Measurements from ENCODE around the gene TNRC6C.

The TNRC6C gene

GRCh38 chr17:77952368-77952767 lies 6.1 kb upstream of the TNRC6C start:
- Histone ChIP-seq H3K4me1 (ENCODE audit: control insufficient read depth, insufficient read depth, low read length) (peaks cover 3% of the 10 kb centered on the region; the same call in 1 of the 2 replicates), H3K9ac (ENCODE audit: low read length) (no peak overlapping the region), H3K4me3 (ENCODE audit: low read depth, low read length) (no peak overlapping the region), H3K9me3 (ENCODE audit: control insufficient read depth, insufficient read depth, low read depth, low read length) (no peaks in the 10 kb centered on the region), H3K27me3 (ENCODE audit: control insufficient read depth, insufficient read depth, low read length) (peaks cover 46% of the 10 kb centered on the region), H3K36me3 (ENCODE audit: control insufficient read depth, insufficient read depth, low read length) (no peaks in the 10 kb centered on the region), H3K27ac (ENCODE audit: low read depth, low read length) (no peak overlapping the region)

GRCh38 chr17:77957235-77957856 lies 1.2 kb upstream of the TNRC6C start:
- H3K36me3 ChIP-seq (ENCODE audit: control insufficient read depth, insufficient read depth, low read length): no peaks in the 10 kb centered on the region
- peak overlapping the region; percentile 78 for H3K9ac ChIP-seq (ENCODE audit: low read length)
- H3K27me3 ChIP-seq (ENCODE audit: control insufficient read depth, insufficient read depth, low read length): peaks cover 56% of the 10 kb centered on the region
- H3K27ac ChIP-seq (ENCODE audit: low read depth, low read length): no peak overlapping the region
- no peaks in the 10 kb centered on the region for H3K9me3 ChIP-seq (ENCODE audit: control insufficient read depth, insufficient read depth, low read depth, low read length)
- peak overlapping the region; percentile 82 for H3K4me3 ChIP-seq (ENCODE audit: low read depth, low read length)
- H3K4me1 ChIP-seq (ENCODE audit: control insufficient read depth, insufficient read depth, low read length): peaks cover 19% of the 10 kb centered on the region

GRCh38 chr17:77958716-77959125 lies 218 bp downstream of the TNRC6C start:
- no peaks in the 10 kb centered on the region for H3K36me3 ChIP-seq (ENCODE audit: control insufficient read depth, insufficient read depth, low read length)
- H3K9me3 ChIP-seq (ENCODE audit: control insufficient read depth, insufficient read depth, low read depth, low read length): no peaks in the 10 kb centered on the region
- H3K27ac ChIP-seq (ENCODE audit: low read depth, low read length): no peak overlapping the region
- H3K4me1 ChIP-seq (ENCODE audit: control insufficient read depth, insufficient read depth, low read length): peaks cover 22% of the 10 kb centered on the region
- peak overlapping the region; percentile 82; the same call in 1 of the 2 replicates for H3K4me3 ChIP-seq (ENCODE audit: low read depth, low read length)
- H3K27me3 ChIP-seq (ENCODE audit: control insufficient read depth, insufficient read depth, low read length): peaks cover 44% of the 10 kb centered on the region
- H3K9ac ChIP-seq (ENCODE audit: low read length): peak overlapping the region; percentile 51

- peaks cover 44% of the 10 kb centered on the region for H3K27me3 ChIP-seq (ENCODE audit: control insufficient read depth, insufficient read depth, low read length)
- no peaks in the 10 kb centered on the region for H3K9me3 ChIP-seq (ENCODE audit: control insufficient read depth, insufficient read depth, low read depth, low read length)
- no peaks in the 10 kb centered on the region for H3K36me3 ChIP-seq (ENCODE audit: control insufficient read depth, insufficient read depth, low read length)
- H3K4me3 ChIP-seq (ENCODE audit: low read depth, low read length): peak overlapping the region; percentile 82
- H3K9ac ChIP-seq (ENCODE audit: low read length): peak overlapping the region; percentile 67
- no peak overlapping the region for H3K27ac ChIP-seq (ENCODE audit: low read depth, low read length)
- H3K4me1 ChIP-seq (ENCODE audit: control insufficient read depth, insufficient read depth, low read length): peaks cover 22% of the 10 kb centered on the region
These were observed 823 bp downstream of the TNRC6C start for GRCh38 chr17:77959126-77959925.

- Histone ChIP-seq H3K9me3 (ENCODE audit: control insufficient read depth, insufficient read depth, low read depth, low read length) (no peaks in the 10 kb centered on the region), H3K4me1 (ENCODE audit: control insufficient read depth, insufficient read depth, low read length) (peaks cover 25% of the 10 kb centered on the region), H3K9ac (ENCODE audit: low read length) (peak overlapping the region; percentile 67), H3K4me3 (ENCODE audit: low read depth, low read length) (peak overlapping the region; percentile 82), H3K36me3 (ENCODE audit: control insufficient read depth, insufficient read depth, low read length) (no peaks in the 10 kb centered on the region), H3K27me3 (ENCODE audit: control insufficient read depth, insufficient read depth, low read length) (peaks cover 40% of the 10 kb centered on the region), H3K27ac (ENCODE audit: low read depth, low read length) (no peak overlapping the region)
These were observed 1.5 kb downstream of the TNRC6C start for GRCh38 chr17:77959926-77960521.

- no peak overlapping the region for H3K9ac ChIP-seq (ENCODE audit: low read length)
- H3K36me3 ChIP-seq (ENCODE audit: control insufficient read depth, insufficient read depth, low read length): no peaks in the 10 kb centered on the region
- no peak overlapping the region for H3K4me3 ChIP-seq (ENCODE audit: low read depth, low read length)
- H3K4me1 ChIP-seq (ENCODE audit: control insufficient read depth, insufficient read depth, low read length): peaks cover 30% of the 10 kb centered on the region
- peaks cover 23% of the 10 kb centered on the region for H3K27me3 ChIP-seq (ENCODE audit: control insufficient read depth, insufficient read depth, low read length)
- H3K9me3 ChIP-seq (ENCODE audit: control insufficient read depth, insufficient read depth, low read depth, low read length): no peaks in the 10 kb centered on the region
- H3K27ac ChIP-seq (ENCODE audit: low read depth, low read length): no peak overlapping the region
These were observed 3.2 kb downstream of the TNRC6C start for GRCh38 chr17:77961741-77962140.

- Histone ChIP-seq H3K4me1 (ENCODE audit: control insufficient read depth, insufficient read depth, low read length) (peaks cover 28% of the 10 kb centered on the region), H3K36me3 (ENCODE audit: control insufficient read depth, insufficient read depth, low read length) (no peaks in the 10 kb centered on the region), H3K9ac (ENCODE audit: low read length) (no peak overlapping the region), H3K4me3 (ENCODE audit: low read depth, low read length) (no peak overlapping the region), H3K9me3 (ENCODE audit: control insufficient read depth, insufficient read depth, low read depth, low read length) (no peaks in the 10 kb centered on the region), H3K27ac (ENCODE audit: low read depth, low read length) (no peak overlapping the region), H3K27me3 (ENCODE audit: control insufficient read depth, insufficient read depth, low read length) (peaks cover 17% of the 10 kb centered on the region)
These were observed 3.8 kb downstream of the TNRC6C start for GRCh38 chr17:77962348-77962747.

- H3K27me3 ChIP-seq (ENCODE audit: control insufficient read depth, insufficient read depth, low read length): peaks cover 13% of the 10 kb centered on the region
- H3K9me3 ChIP-seq (ENCODE audit: control insufficient read depth, insufficient read depth, low read depth, low read length): no peaks in the 10 kb centered on the region
- H3K36me3 ChIP-seq (ENCODE audit: control insufficient read depth, insufficient read depth, low read length): no peaks in the 10 kb centered on the region
- no peak overlapping the region for H3K9ac ChIP-seq (ENCODE audit: low read length)
- no peak overlapping the region for H3K4me3 ChIP-seq (ENCODE audit: low read depth, low read length)
- H3K4me1 ChIP-seq (ENCODE audit: control insufficient read depth, insufficient read depth, low read length): peaks cover 25% of the 10 kb centered on the region
- H3K27ac ChIP-seq (ENCODE audit: low read depth, low read length): no peak overlapping the region
These were observed 4.9 kb downstream of the TNRC6C start for GRCh38 chr17:77963441-77963840.

GRCh38 chr17:77965352-77965751 lies 6.8 kb downstream of the TNRC6C start:
- no peak overlapping the region for H3K27ac ChIP-seq (ENCODE audit: low read depth, low read length)
- no peaks in the 10 kb centered on the region for H3K36me3 ChIP-seq (ENCODE audit: control insufficient read depth, insufficient read depth, low read length)
- H3K9ac ChIP-seq (ENCODE audit: low read length): no peak overlapping the region
- H3K27me3 ChIP-seq (ENCODE audit: control insufficient read depth, insufficient read depth, low read length): 0 out of 2 replicates have a peak, but pooled peaks cover 2% of the 10 kb centered on the region
- H3K4me3 ChIP-seq (ENCODE audit: low read depth, low read length): no peak overlapping the region
- H3K4me1 ChIP-seq (ENCODE audit: control insufficient read depth, insufficient read depth, low read length): peaks cover 22% of the 10 kb centered on the region
- no peaks in the 10 kb centered on the region for H3K9me3 ChIP-seq (ENCODE audit: control insufficient read depth, insufficient read depth, low read depth, low read length)

GRCh38 chr17:77966476-77966875 lies 8.0 kb downstream of the TNRC6C start:
- no peak overlapping the region for H3K4me3 ChIP-seq (ENCODE audit: low read depth, low read length)
- H3K4me1 ChIP-seq (ENCODE audit: control insufficient read depth, insufficient read depth, low read length): peaks cover 19% of the 10 kb centered on the region
- H3K27me3 ChIP-seq (ENCODE audit: control insufficient read depth, insufficient read depth, low read length): no peaks in the 10 kb centered on the region
- no peaks in the 10 kb centered on the region for H3K9me3 ChIP-seq (ENCODE audit: control insufficient read depth, insufficient read depth, low read depth, low read length)
- no peak overlapping the region for H3K9ac ChIP-seq (ENCODE audit: low read length)
- H3K27ac ChIP-seq (ENCODE audit: low read depth, low read length): no peak overlapping the region
- H3K36me3 ChIP-seq (ENCODE audit: control insufficient read depth, insufficient read depth, low read length): no peaks in the 10 kb centered on the region

- Histone ChIP-seq H3K9me3 (ENCODE audit: control insufficient read depth, insufficient read depth, low read depth, low read length) (no peaks in the 10 kb centered on the region), H3K9ac (ENCODE audit: low read length) (no peak overlapping the region), H3K4me3 (ENCODE audit: low read depth, low read length) (no peak overlapping the region), H3K27me3 (ENCODE audit: control insufficient read depth, insufficient read depth, low read length) (no peaks in the 10 kb centered on the region), H3K4me1 (ENCODE audit: control insufficient read depth, insufficient read depth, low read length) (peaks cover 15% of the 10 kb centered on the region), H3K36me3 (ENCODE audit: control insufficient read depth, insufficient read depth, low read length) (no peaks in the 10 kb centered on the region), H3K27ac (ENCODE audit: low read depth, low read length) (no peak overlapping the region)
These were observed 10.3 kb downstream of the TNRC6C start for GRCh38 chr17:77968788-77969187.
